Upper lobe of left lung (tissue), 6 donors: Measurements from ENCODE around the gene SOX10. TPM values are rescaled to one million over a fixed set of nuclear protein-coding genes. Genes with fewer than 3 reads are reported as not detected.

Experiments used
- ATAC-seq, 2 donors: fragments of 200-7000 bp; cut with Tn5 transposase; one replicate each; pipeline ENCODE4 v1.9.1; 2022; ENCODE audit warnings: mild to moderate bottlenecking in 2 of 2, moderate library complexity in 2 of 2; ENCODE audit not compliant: low FRiP score in 2 of 2
- DNase-seq, 2 donors: peaks; one replicate each; pipeline ENCODE4 v3.0.0-alpha.2; 2019 to 2020
- H3K27ac ChIP-seq, 4 donors: fragments of 200-600 bp; sonication (generic); one replicate each; pipeline ENCODE4 v1.5.1; 2016 to 2019
- H3K27me3 ChIP-seq, 4 donors: fragments of 200-600 bp; sonication (generic); one replicate each; pipeline ENCODE4 v1.5.1; 2017 to 2019
- H3K36me3 ChIP-seq, 4 donors: fragments of 200-600 bp; sonication (generic); one replicate each; pipeline ENCODE4 v1.5.1; 2016 to 2019
- H3K4me1 ChIP-seq, 4 donors: fragments of 200-600 bp; sonication (generic); one replicate each; pipeline ENCODE4 v1.5.1; 2018 to 2019
- H3K4me3 ChIP-seq, 4 donors: fragments of 200-600 bp; sonication (generic); one replicate each; pipeline ENCODE4 v1.5.1; 2017 to 2019; ENCODE audit warnings: mild to moderate bottlenecking in 2 of 4, moderate library complexity in 1 of 4
- H3K9me3 ChIP-seq, 4 donors: fragments of 200-600 bp; sonication (generic); one replicate each; pipeline ENCODE4 v1.5.1; 2018 to 2019
- CTCF ChIP-seq, 6 experiments: fragments of 450-650 bp in 4 of 6; fragments of 200-600 bp in 2 of 6; sonication (generic) in 2 of 6; IDR thresholded peaks; one replicate each; pipeline ENCODE4 v1.5.1; 2016 to 2019; ENCODE audit warnings: antibody characterized with exemption in 6 of 6
- EP300 ChIP-seq, 4 donors: sonication (generic); formaldehyde crosslinking; IDR thresholded peaks; one replicate each; pipeline ENCODE4 v1.5.1; 2017; ENCODE audit warnings: antibody characterized with exemption in 4 of 4, control low read depth in 2 of 4
- POLR2A ChIP-seq, 4 donors: fragments of 450-650 bp; IDR thresholded peaks; one replicate each; pipeline ENCODE4 v1.5.1; 2016 to 2017; ENCODE audit warnings: antibody characterized with exemption in 4 of 4, mild to moderate bottlenecking in 2 of 4
- POLR2AphosphoS5 ChIP-seq, 2 donors: sonication (generic); formaldehyde crosslinking; IDR thresholded peaks; one replicate each; pipeline ENCODE4 v1.5.1; 2017; ENCODE audit warnings: antibody characterized with exemption in 2 of 2
- WGBS, 2 donors: methylation state at CpG; one replicate each; pipeline ENCODE4 v1.1.5; 2017 to 2018; 5-methylcytosine and 5-hydroxymethylcytosine counted together
- total RNA-seq, 6 donors: library from RNA; depleted of rRNA in 4 of 6; stranded (reverse); fragments of >200 nt in 4 of 6; gene quantifications; one replicate each; pipeline versions ENCODE4 v1.1.0 to v1.2.1, GENCODE V29; 2016 to 2021
- donor health status: DM: no; HTN: no; CAD: no; lungs with moderate emphysema.
- donor health status: DM: no; HTN: yes; CAD: no; lungs with severe emphysema.

SOX10 gene
- total RNA-seq, 6 donors from 2014 or later = 0.15 TPM; not detected in 5

- peaks cover 6 to 53% (median 33%) of the 10 kb centered on the region in 4 donors for H3K36me3 ChIP-seq
Observed at GRCh38 chr22:37970864-37971263, 13.5 kb downstream of the SOX10 start.

GRCh38 chr22:37968452-37969251, 15.7 kb downstream of the SOX10 start:
- ATAC-seq (no peak), DNase-seq (no peak)
- peaks cover 6 to 62% (median 33%) of the 10 kb centered on the region in 4 donors for H3K36me3 ChIP-seq
- no peak overlapping the region for H3K27ac ChIP-seq
- H3K27me3 ChIP-seq = no peaks in the 10 kb centered on the region
- TF ChIP-seq POLR2AphosphoS5 (IDR thresholded peaks at IDR 0.05) (no peak), CTCF (IDR thresholded peaks at IDR 0.05) (no peak), EP300 (IDR thresholded peaks at IDR 0.05) (no peak), POLR2A (IDR thresholded peaks at IDR 0.05) (no peak)
- no peak overlapping the region for H3K4me3 ChIP-seq
- WGBS, 2 donors = 96 to 98% methylated on average over 5 of the region's 5 CpGs
- no peaks in the 10 kb centered on the region for H3K9me3 ChIP-seq
- peaks cover 0 to 5% (median 0%) of the 10 kb centered on the region in 4 donors for H3K4me1 ChIP-seq

More at GRCh38 chr22:37970864-37971263, 13.5 kb downstream of the SOX10 start:
- ATAC-seq (no peak), DNase-seq (no peak)
- H3K4me1 ChIP-seq = no peaks in the 10 kb centered on the region
- H3K27ac ChIP-seq = no peak overlapping the region
- TF ChIP-seq POLR2AphosphoS5 (IDR thresholded peaks at IDR 0.05) = no peak
- no peak for TF ChIP-seq EP300 (IDR thresholded peaks at IDR 0.05)
- no peak for TF ChIP-seq POLR2A (IDR thresholded peaks at IDR 0.05)
- TF ChIP-seq CTCF (IDR thresholded peaks at IDR 0.05) = no peak
- no peaks in the 10 kb centered on the region for H3K9me3 ChIP-seq
- no peaks in the 10 kb centered on the region for H3K27me3 ChIP-seq
- no peak overlapping the region for H3K4me3 ChIP-seq
- WGBS, 2 donors = 93 to 98% methylated on average over 4 of the region's 4 CpGs

- Histone ChIP-seq H3K9me3 (no peaks in the 10 kb centered on the region), H3K4me1 (peaks cover 0 to 5% (median 0%) of the 10 kb centered on the region in 4 donors), H3K4me3 (no peak overlapping the region), H3K36me3 (peaks cover 6 to 64% (median 39%) of the 10 kb centered on the region in 4 donors), H3K27ac (no peak overlapping the region), H3K27me3 (no peaks in the 10 kb centered on the region)
- no peak for TF ChIP-seq POLR2AphosphoS5 (IDR thresholded peaks at IDR 0.05)
- no peak for TF ChIP-seq POLR2A (IDR thresholded peaks at IDR 0.05)
- no peak for TF ChIP-seq EP300 (IDR thresholded peaks at IDR 0.05)
- TF ChIP-seq CTCF (IDR thresholded peaks at IDR 0.05) = no peak
- 93 to 94% methylated on average over 13 to 14 of the region's 14 CpGs for WGBS, 2 donors
- no peak for DNase-seq
- ATAC-seq = no peak
Observed at GRCh38 chr22:37967637-37968451, 16.5 kb downstream of the SOX10 start.

GRCh38 chr22:37967147-37967546, 17.2 kb downstream of the SOX10 start:
- no peak overlapping the region for H3K4me3 ChIP-seq
- ATAC-seq (no peak), DNase-seq (no peak)
- peaks cover 6 to 67% (median 42%) of the 10 kb centered on the region in 4 donors for H3K36me3 ChIP-seq
- 59 to 73% methylated on average over 1 of the region's 1 CpG for WGBS, 2 donors
- H3K4me1 ChIP-seq = peaks cover 0 to 5% (median 0%) of the 10 kb centered on the region in 4 donors
- no peaks in the 10 kb centered on the region for H3K9me3 ChIP-seq
- no peak overlapping the region for H3K27ac ChIP-seq
- H3K27me3 ChIP-seq = no peaks in the 10 kb centered on the region
- TF ChIP-seq CTCF (IDR thresholded peaks at IDR 0.05) (no peak), POLR2AphosphoS5 (IDR thresholded peaks at IDR 0.05) (no peak), EP300 (IDR thresholded peaks at IDR 0.05) (no peak), POLR2A (IDR thresholded peaks at IDR 0.05) (no peak)
